ENCODE measurements around the gene PRKAG2.

The PRKAG2 gene

DNA sequence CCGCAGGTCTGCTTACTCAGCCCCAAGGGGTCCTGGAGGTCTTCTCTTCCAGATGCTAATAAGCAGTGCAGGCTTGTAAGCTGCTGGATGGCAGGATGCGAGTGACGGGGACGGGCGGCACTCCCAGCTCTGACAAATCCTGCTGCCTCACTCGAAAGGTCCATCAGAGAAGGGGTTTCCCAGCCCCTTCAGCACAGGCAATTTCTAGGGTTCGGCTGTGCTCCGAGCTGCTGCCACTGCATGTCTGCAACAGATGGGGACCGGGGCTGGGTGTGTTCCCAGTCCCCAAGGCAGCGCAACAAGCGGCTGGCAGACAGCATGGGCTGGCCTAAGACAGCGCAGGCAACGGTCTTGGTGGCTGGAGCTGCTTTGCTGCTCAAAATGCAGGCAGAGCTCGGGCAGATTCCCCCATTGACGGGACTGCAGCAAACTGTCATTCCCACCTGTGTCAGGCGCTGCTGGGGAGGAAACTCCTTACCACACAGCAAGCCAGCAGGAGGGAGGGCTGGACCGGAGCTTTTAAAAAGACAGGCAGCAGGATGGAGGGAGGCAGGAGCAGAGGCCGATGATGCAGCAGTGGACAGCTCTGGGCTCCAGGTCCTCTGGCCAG is 62.4 kb downstream of the PRKAG2 start:
- FAIRE-seq = no peak

DNA sequence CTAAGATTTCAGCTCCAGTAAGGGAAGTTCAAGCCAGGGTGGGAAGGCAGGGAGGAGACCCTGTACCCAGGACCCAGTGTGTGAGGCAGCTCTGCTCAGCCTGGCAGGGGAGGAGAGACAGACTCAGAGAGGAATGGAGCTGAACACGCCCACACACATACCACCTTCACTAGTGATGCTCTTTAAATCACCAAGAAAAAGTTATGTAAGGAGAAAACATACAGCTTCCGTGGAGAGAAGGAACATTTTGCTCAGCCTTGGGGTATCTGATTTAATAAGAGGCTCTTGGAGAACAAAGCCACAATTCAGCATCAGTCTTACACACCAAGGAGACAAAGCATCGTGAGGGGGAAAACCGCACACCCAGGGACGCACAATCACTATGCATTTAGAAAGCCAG is 62.9 kb downstream of the PRKAG2 start:
- FAIRE-seq = no peak

DNA sequence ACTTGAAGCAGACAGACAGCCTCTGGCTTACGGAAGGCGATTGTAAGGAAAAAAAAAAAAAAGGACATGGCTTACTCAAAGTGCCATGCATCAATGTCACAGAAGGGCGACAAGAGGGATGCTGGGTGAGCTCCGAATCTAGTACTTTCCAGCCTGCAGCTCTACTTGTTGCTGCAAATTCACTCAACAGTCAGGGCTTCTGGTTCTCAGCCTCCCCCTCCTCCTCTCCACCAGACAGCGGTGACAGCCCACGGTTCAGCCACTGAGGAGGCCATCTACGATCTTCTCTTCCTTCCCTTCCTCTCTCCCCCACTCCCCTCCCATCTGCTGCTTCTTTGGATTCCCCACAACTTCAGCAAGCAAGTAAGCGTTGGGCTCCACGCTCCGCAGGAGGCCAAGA is 63.5 kb downstream of the PRKAG2 start:
- no peak for FAIRE-seq

DNA sequence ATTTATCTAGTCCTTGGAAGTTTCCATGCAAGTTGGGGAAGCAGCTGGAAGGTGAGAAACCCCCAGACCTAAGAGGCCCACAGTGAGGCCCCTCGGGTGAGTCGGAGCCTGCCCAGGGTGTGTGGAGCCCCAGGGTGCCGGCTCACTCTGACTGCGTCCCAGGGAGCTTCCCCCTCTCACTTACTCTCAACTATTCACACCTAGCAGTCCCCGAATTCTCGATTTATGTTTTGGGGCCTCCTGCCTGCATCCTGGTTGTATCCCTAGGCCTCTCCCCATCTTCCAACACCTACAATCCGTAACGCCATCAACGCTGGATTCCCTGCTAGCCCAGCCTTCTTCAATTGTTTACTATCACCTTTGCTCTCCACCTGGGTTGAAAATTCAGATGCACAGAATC is 63.9 kb downstream of the PRKAG2 start:
- no peak for FAIRE-seq

DNA sequence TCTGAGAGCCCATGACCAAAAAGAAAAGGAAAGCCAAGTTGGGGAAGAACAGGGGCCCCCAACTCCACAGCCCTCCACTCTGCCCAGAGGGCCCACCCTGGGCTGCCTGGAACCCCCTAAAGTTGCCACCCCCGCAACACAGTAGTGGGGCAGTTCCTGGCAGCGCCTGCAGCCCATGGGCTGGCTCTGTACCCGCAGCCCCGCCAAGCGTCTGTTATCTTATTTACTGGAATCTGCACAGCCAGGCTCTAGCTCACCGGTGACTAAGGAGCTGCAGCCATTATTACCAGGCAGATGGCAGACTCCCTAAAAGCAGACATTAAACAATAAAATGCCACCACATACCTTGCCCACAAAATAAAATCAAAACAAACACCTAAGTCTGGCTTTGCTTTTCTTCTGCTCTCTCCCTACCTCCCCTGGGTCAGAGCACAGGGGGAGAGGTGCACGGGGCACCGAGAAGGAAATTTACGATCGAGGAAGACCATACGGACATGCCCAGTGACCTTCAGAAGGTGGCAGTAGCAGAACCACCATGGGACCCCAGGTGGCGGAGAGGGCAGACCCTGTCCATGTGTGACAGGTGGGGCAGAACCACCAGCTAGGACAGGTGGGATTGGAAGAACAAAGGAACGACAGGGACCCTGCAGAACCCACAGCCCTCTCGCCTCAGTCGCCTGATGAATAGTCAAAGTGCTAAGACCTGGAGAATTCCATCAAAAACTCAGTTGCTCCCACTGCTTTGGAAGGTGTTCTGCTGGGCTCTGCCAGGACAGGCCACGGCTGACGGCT is 66.3 kb downstream of the PRKAG2 start:
- FAIRE-seq = no peak

GRCh38 chr7:151809864-151810170 is 67.1 kb downstream of the PRKAG2 start:
- FAIRE-seq = no peak

DNA sequence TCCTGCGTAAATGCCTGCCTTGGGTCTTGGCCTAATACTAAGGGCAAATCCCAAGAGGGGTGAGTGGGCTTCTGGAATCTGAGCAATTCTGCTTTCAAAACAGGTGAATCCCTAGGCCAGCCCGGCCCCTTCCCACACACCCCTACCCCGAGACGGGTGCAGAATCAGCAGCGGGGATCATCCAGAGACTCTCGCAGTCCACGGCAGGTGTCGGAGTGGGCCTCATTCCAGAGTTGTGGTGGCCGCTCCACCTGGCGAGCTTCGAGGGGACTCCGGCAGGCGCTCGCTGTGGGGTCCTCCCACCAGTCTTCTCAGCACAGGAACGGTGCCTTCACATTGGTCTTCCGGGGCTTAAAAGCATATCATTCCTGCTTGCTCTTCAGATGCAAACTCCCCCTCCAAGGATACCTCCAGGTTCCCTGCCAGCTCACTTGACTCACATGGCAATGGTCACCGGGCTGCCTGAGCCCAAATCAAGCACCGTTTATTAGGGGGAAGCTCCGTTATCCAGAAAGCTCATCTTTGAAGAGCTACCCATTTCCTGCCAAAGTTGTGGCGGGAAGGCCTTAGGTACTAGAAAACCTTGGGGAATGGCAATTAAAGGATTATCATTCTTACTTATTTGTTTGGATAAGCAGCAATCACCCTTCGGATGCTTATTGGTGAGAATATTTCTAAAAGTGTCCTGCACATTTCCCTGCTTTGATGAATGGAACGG is 67.6 kb downstream of the PRKAG2 start:
- no peak for FAIRE-seq

- FAIRE-seq = no peak
Measured at GRCh38 chr7:151808400-151809145, 68.3 kb downstream of the PRKAG2 start.

DNA sequence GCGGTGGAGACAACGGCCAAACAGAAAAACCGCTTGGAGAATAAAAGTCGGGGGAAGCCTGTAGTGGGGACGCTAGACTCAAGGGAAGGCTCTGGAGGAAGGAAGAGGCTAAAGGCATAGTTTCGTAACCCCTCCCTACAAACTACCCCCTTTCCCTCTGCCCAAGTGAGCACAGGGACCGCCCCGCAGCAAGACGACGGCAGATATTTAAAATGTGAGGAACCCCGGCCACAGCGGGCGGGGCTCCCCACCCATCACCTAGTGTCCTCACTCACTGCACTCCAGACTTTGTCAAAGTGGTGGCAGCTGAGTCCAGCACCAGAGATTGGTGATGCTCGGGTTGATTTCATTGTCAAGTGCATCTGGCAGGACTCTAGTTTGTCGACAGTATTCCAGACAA is 69.1 kb downstream of the PRKAG2 start:
- no peak for FAIRE-seq

- no peak for FAIRE-seq
Measured at GRCh38 chr7:151806952-151807775, 69.8 kb downstream of the PRKAG2 start.

GRCh38 chr7:151806204-151806603 is 70.7 kb downstream of the PRKAG2 start:
- no peak for FAIRE-seq

DNA sequence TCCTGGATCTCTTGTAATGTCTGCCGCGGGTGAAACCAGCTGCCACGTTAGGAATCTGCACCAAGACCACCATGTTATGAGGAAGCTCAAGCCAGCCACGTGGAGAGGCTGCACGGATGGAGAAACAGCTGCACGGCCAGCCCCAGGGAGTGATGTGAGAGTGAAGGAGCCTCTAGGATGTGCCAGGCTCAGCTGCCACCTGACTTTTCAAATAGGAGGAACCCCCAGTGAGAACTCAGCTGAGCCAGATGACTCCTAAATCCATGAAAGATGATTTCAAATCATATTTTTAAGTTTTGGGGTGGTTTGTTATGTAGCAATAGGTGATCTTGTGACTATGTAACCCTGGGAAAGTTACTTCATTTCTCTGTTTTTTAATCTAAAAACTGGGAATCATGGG is 71.7 kb downstream of the PRKAG2 start:
- FAIRE-seq = no peak

DNA sequence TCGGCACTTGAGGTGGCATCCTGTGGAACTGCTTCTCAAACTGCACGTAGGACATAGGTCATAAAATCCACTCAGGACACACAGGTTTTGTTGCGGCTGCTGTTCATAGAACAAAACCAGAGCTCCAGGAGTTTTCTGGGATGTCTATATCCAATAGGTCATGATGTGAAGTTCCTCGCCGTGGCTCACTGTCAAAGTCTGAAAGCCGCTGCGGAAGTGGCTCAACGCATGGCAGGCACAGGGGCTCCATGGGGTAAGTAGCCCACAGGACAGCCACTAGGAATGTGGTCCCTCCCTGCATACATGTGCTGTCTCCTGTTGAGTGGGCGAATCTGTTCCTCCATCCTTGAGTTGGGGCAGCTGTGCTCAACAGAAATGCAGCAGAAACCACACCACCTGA is 72.2 kb downstream of the PRKAG2 start:
- no peak for FAIRE-seq

- FAIRE-seq = no peak
Measured at GRCh38 chr7:151803841-151804240, 73.1 kb downstream of the PRKAG2 start.

DNA sequence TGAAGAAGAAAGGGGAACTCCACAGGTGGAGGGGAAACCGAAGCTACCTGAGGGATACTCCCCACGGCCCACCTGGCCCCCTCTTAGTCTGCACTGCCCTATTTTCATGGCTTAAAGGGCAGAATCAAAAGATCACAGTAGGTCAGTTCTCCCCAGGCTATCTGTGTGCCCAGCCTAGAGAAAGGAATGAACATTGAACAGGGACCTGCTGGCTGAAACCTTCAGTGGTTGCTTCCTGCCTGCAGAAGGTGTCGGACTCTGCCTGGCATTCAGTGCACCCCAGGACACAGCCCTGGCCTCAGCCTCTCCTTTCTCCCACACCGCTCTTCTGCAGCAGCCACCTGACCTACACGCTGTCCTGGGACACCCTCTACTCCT is 74.5 kb downstream of the PRKAG2 start:
- no peak for FAIRE-seq

DNA sequence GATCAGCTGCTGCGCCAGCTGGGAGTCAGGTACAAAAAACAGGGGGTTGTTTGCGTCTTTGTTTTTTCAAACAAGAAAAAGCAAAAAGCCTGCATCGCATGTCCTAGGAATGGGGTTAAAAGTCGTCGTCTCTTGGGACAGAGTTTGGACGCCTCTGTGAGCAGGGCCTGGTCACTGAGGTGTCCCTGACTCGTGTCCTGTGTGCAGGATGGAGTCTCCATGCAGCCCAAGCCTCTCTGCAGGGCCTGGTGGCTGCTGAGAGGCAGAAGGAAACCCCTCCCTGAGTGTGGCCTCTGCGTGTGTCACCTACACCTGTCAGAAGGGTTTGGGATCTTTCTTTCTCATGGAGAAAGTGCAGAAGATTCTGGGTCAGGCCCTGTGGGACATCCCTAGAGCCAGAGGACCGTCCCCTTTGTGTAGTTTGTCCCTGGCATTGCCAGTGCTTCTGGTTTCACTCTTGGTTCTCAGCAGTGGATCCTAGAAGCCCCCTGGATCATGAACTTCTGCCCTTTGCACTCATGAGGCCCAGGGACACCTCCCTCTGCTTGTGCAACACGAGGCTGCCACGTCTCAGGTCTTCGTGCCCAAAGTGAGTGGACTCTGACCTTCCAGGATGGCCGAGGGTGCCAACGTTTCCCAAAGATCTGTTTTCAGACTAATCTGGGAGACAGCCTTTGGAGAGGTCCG is 75.0 kb downstream of the PRKAG2 start:
- FAIRE-seq = no peak

GRCh38 chr7:151801291-151801690 is 75.6 kb downstream of the PRKAG2 start:
- no peak for FAIRE-seq

GRCh38 chr7:151800861-151801260 is 76.1 kb downstream of the PRKAG2 start:
- FAIRE-seq = no peak

- FAIRE-seq = no peak
Measured at GRCh38 chr7:151800391-151800790, 76.5 kb downstream of the PRKAG2 start.

GRCh38 chr7:151799506-151799905 is 77.4 kb downstream of the PRKAG2 start:
- FAIRE-seq = no peak

GRCh38 chr7:151798851-151799448 is 78.0 kb downstream of the PRKAG2 start:
- no peak for FAIRE-seq
